HG03095 (cell line): ENCODE results near the gene ASB8.
A peak's percentile ranks its signal among the peaks of the same experiment; 100 is the strongest.
"Not testable (repeated sequence)": the region's sequence is repeated elsewhere in the genome, so short reads cannot be mapped to it uniquely, and the experiment has no call there.

Experiments
- ATAC-seq: cut with Tn5 transposase; IDR thresholded peaks from one replicate; pipeline ENCODE4 v1.9.1; 2021; ENCODE audit warnings: moderate library complexity; ENCODE audit not compliant: unreplicated experiment

ASB8 gene

GRCh38 chr12:48183091-48183875 is 26.0 kb upstream of the ASB8 start, which contains the start of gene CCDC184:
Gene CCDC184, plus strand, starts transcription at chr12:48183644. Its CDS starts 479 bp downstream, at chr12:48184123.
- ATAC-seq, result peak; percentile 61

GRCh38 chr12:48182631-48183030 is 25.3 kb upstream of the ASB8 start:
- ATAC-seq, result no peak

GRCh38 chr12:48180857-48181495 is 23.7 kb upstream of the ASB8 start:
- ATAC-seq, result no peak

- no peak for ATAC-seq
These were observed 23.1 kb upstream of the ASB8 start for GRCh38 chr12:48180424-48180823.

- no peak for ATAC-seq
These were observed 22.2 kb upstream of the ASB8 start for GRCh38 chr12:48179466-48179865.

GRCh38 chr12:48177982-48178381 is 20.7 kb upstream of the ASB8 start:
- ATAC-seq, result no peak

GRCh38 chr12:48176417-48176751 is 19.1 kb upstream of the ASB8 start:
- no peak for ATAC-seq

- no peak for ATAC-seq
These were observed 18.5 kb upstream of the ASB8 start for GRCh38 chr12:48175613-48176416.

- no peak for ATAC-seq
These were observed 11.7 kb upstream of the ASB8 start for GRCh38 chr12:48169011-48169410.

GRCh38 chr12:48165089-48165981 is 8.0 kb upstream of the ASB8 start:
- ATAC-seq, result no peak

- ATAC-seq, result no peak
These were observed 7.1 kb upstream of the ASB8 start for GRCh38 chr12:48164451-48164850.

GRCh38 chr12:48163150-48163747 is 5.9 kb upstream of the ASB8 start:
- ATAC-seq, result no peak

- ATAC-seq, result no peak
These were observed 3.5 kb upstream of the ASB8 start for GRCh38 chr12:48160807-48161206.

GRCh38 chr12:48160046-48160445 is 2.7 kb upstream of the ASB8 start:
- no peak for ATAC-seq

- peak; percentile 6 for ATAC-seq
These were observed 615 bp upstream of the ASB8 start for GRCh38 chr12:48157889-48158370.

GRCh38 chr12:48156652-48157017 is 680 bp downstream of the ASB8 start:
- no peak for ATAC-seq

- not testable (repeated sequence) for ATAC-seq
These were observed 1.5 kb downstream of the ASB8 start for GRCh38 chr12:48155786-48156185.

- no peak for ATAC-seq
These were observed 6.1 kb downstream of the ASB8 start for GRCh38 chr12:48151103-48151771.

GRCh38 chr12:48145981-48146380 is 11.3 kb downstream of the ASB8 start:
- no peak for ATAC-seq

- ATAC-seq, result no peak
These were observed 13.4 kb downstream of the ASB8 start for GRCh38 chr12:48143898-48144297.
